HepG2 (cell line): ENCODE measurements around the gene HSDL1. TPM values are rescaled to one million over a fixed set of nuclear protein-coding genes. Genes with fewer than 3 reads are reported as not detected.

Experiments
- ATM ChIP-seq: fragments of 450-650 bp; IDR thresholded peaks from 2 replicates; pipeline ENCODE4 v1.7.1; 2017; ENCODE audit warnings: mild to moderate bottlenecking, borderline replicate concordance
- EED ChIP-seq: sonication (generic); formaldehyde crosslinking; IDR thresholded peaks from 2 replicates; pipeline ENCODE4 v1.5.0; 2020; ENCODE audit warnings: mild to moderate bottlenecking, missing genetic modification reagents
- ETV6 ChIP-seq: sonication (generic); formaldehyde crosslinking; conservative IDR thresholded peaks from 2 replicates; pipeline ENCODE4 v1.4.0; 2020; ENCODE audit warnings: missing genetic modification reagents
- IRF1 ChIP-seq: sonication (generic); formaldehyde crosslinking; IDR thresholded peaks from 2 replicates; pipeline ENCODE4 v1.4.0; 2020; ENCODE audit warnings: low read depth, mild to moderate bottlenecking, missing genetic modification reagents
- ISL2 ChIP-seq: sonication (generic); formaldehyde crosslinking; IDR thresholded peaks from 2 replicates; pipeline ENCODE4 v1.5.0; 2020; ENCODE audit warnings: missing genetic modification reagents
- NFE2L2 ChIP-seq: fragments of 150-350 bp; IDR thresholded peaks from 2 replicates; pipeline ENCODE4 v1.6.1; 2014; ENCODE audit warnings: low read length
- NR2C2 ChIP-seq: sonication (generic); formaldehyde crosslinking; IDR thresholded peaks from 2 replicates; pipeline ENCODE4 v1.4.0; 2020; ENCODE audit warnings: missing genetic modification reagents, mild to moderate bottlenecking, moderate library complexity, borderline replicate concordance
- SIN3B ChIP-seq: fragments of 150-350 bp; IDR thresholded peaks from 2 replicates; pipeline ENCODE4 v1.6.1; 2014; ENCODE audit warnings: low read length
- SMAD3 ChIP-seq: sonication (generic); formaldehyde crosslinking; IDR thresholded peaks from 2 replicates; pipeline ENCODE4 v1.4.0; 2020; ENCODE audit warnings: missing genetic modification reagents
- SP1 ChIP-seq, 2 experiments: fragments of 450-650 bp in 1 of 2; sonication (generic) in 1 of 2; formaldehyde crosslinking in 1 of 2; IDR thresholded peaks; 2 replicates each; pipeline versions ENCODE4 v1.4.0 to v1.6.1; 2016 to 2020; ENCODE audit warnings: missing genetic modification reagents in 1 of 2
- SP140L ChIP-seq: sonication (generic); formaldehyde crosslinking; IDR thresholded peaks from 2 replicates; pipeline ENCODE4 v1.4.0; 2020; ENCODE audit warnings: missing genetic modification reagents, borderline replicate concordance
- SRF ChIP-seq: IDR thresholded peaks from 2 replicates; pipeline ENCODE4 v1.6.1; 2011; ENCODE audit warnings: mild to moderate bottlenecking, low read depth, low read length, moderate library complexity
- SRY ChIP-seq: sonication (generic); formaldehyde crosslinking; IDR thresholded peaks from 2 replicates; pipeline ENCODE4 v1.8.0; 2022; ENCODE audit warnings: mild to moderate bottlenecking, missing genetic modification reagents
- STAT5B ChIP-seq: sonication (generic); formaldehyde crosslinking; IDR thresholded peaks from 2 replicates; pipeline ENCODE4 v1.4.0; 2020; ENCODE audit warnings: missing genetic modification reagents
- TFAP4 ChIP-seq: sonication (generic); IDR thresholded peaks from 2 replicates; pipeline ENCODE4 v1.6.1; 2016; ENCODE audit warnings: low read depth, borderline replicate concordance
- ZBTB44 ChIP-seq: sonication (generic); formaldehyde crosslinking; IDR thresholded peaks from 2 replicates; pipeline ENCODE4 v1.4.0; 2020; ENCODE audit warnings: missing genetic modification reagents
- ZEB1 ChIP-seq: IDR thresholded peaks from 2 replicates; pipeline ENCODE4 v1.6.1; 2012; ENCODE audit warnings: mild to moderate bottlenecking, low read depth, inconsistent platforms; ENCODE audit not compliant: insufficient replicate concordance
- ZNF138 ChIP-seq: sonication (generic); formaldehyde crosslinking; IDR thresholded peaks from 2 replicates; pipeline ENCODE4 v1.5.0; 2020; ENCODE audit warnings: mild to moderate bottlenecking, low read depth, missing genetic modification reagents
- ZNF205 ChIP-seq: IDR thresholded peaks from 2 replicates; pipeline ENCODE4 v1.6.1; 2018; ENCODE audit warnings: missing biosample characterization, missing genetic modification reagents
- ZNF274 ChIP-seq: sonication (generic); formaldehyde crosslinking; IDR thresholded peaks from 2 replicates; pipeline ENCODE4 v1.5.1; 2020; ENCODE audit warnings: mild to moderate bottlenecking, missing genetic modification reagents
- ZNF276 ChIP-seq: sonication (generic); formaldehyde crosslinking; IDR thresholded peaks from 2 replicates; pipeline ENCODE4 v1.4.0; 2020; ENCODE audit warnings: mild to moderate bottlenecking, low read depth, missing genetic modification reagents
- ZNF367 ChIP-seq: sonication (generic); formaldehyde crosslinking; IDR thresholded peaks from 2 replicates; pipeline ENCODE4 v1.4.0; 2020; ENCODE audit warnings: missing genetic modification reagents, borderline replicate concordance
- ZNF639 ChIP-seq: conservative IDR thresholded peaks from 2 replicates; pipeline ENCODE4 v1.6.1; 2018; ENCODE audit warnings: missing genetic modification reagents
- ZNF761 ChIP-seq: sonication (generic); formaldehyde crosslinking; conservative IDR thresholded peaks from 2 replicates; pipeline ENCODE4 v1.4.0; 2020; ENCODE audit warnings: mild to moderate bottlenecking, missing genetic modification reagents
- ZSCAN22 ChIP-seq: sonication (generic); formaldehyde crosslinking; IDR thresholded peaks from 2 replicates; pipeline ENCODE4 v1.4.0; 2020; ENCODE audit warnings: mild to moderate bottlenecking, missing genetic modification reagents
- polyA plus RNA-seq, 8 experiments: library from polyadenylated mRNA; depleted of rRNA in 3 of 8; stranded (reverse) in 7 of 8; unstranded in 1 of 8; fragments of >200 nt; fragmentation: Illumina TruSeq in 4 of 8; extraction: Trizol in 4 of 8; gene quantifications; 2 replicates each; pipeline versions ENCODE4 v1.2.1 to v1.2.3, GENCODE V29; 2011 to 2016; ENCODE audit warnings: low read depth in 4 of 8, missing spikeins in 1 of 8, mixed read lengths in 1 of 8; ENCODE audit not compliant: insufficient read depth in 1 of 8
- total RNA-seq, 5 experiments: library from RNA; depleted of rRNA; stranded (reverse); fragments of >200 nt; fragmentation: Illumina TruSeq; extraction: Trizol; gene quantifications; 2 replicates each; pipeline ENCODE4 v1.2.3, GENCODE V29; 2016; ENCODE audit warnings: low read depth in 1 of 5

Gene HSDL1
- total and polyA plus RNA-seq, 2 of the 13 experiments (the other 11 are each of a cell fraction or from before 2014, with no cell fraction given) = 49.2 to 49.7 TPM

GRCh38 chr16:84138824-84139627 is 6.0 kb downstream of the HSDL1 start (continued):
- TF ChIP-seq ISL2 = no peak; the same call in 1 of the 2 replicates
- TF ChIP-seq ZNF367 (CRISPR knock-in tag) = no peak
- no peak for TF ChIP-seq SIN3B
- no peak; the same call in 1 of the 2 replicates for TF ChIP-seq NFE2L2
- TF ChIP-seq SP1 (IDR thresholded peaks at IDR 0.05) = no peak
- TF ChIP-seq SP1 (CRISPR knock-in tag; IDR thresholded peaks at IDR 0.05) = no peak
- TF ChIP-seq ETV6 = no peak
- TF ChIP-seq ZNF761 = 0 out of 2 replicates have a peak, but pooled peaks have one; percentile 42
- no peak for TF ChIP-seq SP140L
- no peak for TF ChIP-seq SRY
- peak; percentile 66; the same call in 1 of the 2 replicates for TF ChIP-seq TFAP4
- no peak for TF ChIP-seq ZSCAN22
- no peak for TF ChIP-seq ATM
- TF ChIP-seq ZNF274 = no peak; the same call in 1 of the 2 replicates
- no peak for TF ChIP-seq STAT5B (CRISPR knock-in tag)
- TF ChIP-seq ZEB1 = peak; percentile 40
- no peak for TF ChIP-seq EED (CRISPR knock-in tag)
- no peak for TF ChIP-seq IRF1 (CRISPR knock-in tag)
- TF ChIP-seq SRF = peak; percentile 93
- TF ChIP-seq ZNF276 (CRISPR knock-in tag) = no peak
- TF ChIP-seq NR2C2 (CRISPR knock-in tag) = peak; percentile 82
- TF ChIP-seq ZNF639 = no peak
- no peak for TF ChIP-seq ZNF138
- TF ChIP-seq ZNF205 (CRISPR knock-in tag) = peak; percentile 20; the same call in 1 of the 2 replicates
- no peak for TF ChIP-seq ZBTB44 (CRISPR knock-in tag)
- TF ChIP-seq SMAD3 (CRISPR knock-in tag) = no peak; the same call in 1 of the 2 replicates
